HG03175 (cell line): ENCODE measurements around the gene DDIAS.
"Not testable (repeated sequence)": the region's sequence is repeated elsewhere in the genome, so short reads cannot be mapped to it uniquely, and the experiment has no call there.

ENCODE experiments used
- ATAC-seq: cut with Tn5 transposase; IDR thresholded peaks from one replicate; pipeline ENCODE4 v1.9.1; 2021; ENCODE audit warnings: mild to moderate bottlenecking, moderate library complexity; ENCODE audit not compliant: unreplicated experiment

DDIAS gene

GRCh38 chr11:82901165-82901921 is at the start of gene DDIAS:
TSS of gene DDIAS (plus strand) at chr11:82901736. CDS start at chr11:82914739, 13,003 bp downstream.
- ATAC-seq, result peak; percentile 69

- ATAC-seq, result no peak
Measured at GRCh38 chr11:82854242-82854641, 47.3 kb upstream of the DDIAS start.

- ATAC-seq, result not testable (repeated sequence)
Measured at GRCh38 chr11:82854916-82855315, 46.6 kb upstream of the DDIAS start.

GRCh38 chr11:82855616-82856015 is 45.9 kb upstream of the DDIAS start:
- no peak for ATAC-seq

GRCh38 chr11:82857145-82857544 is 44.4 kb upstream of the DDIAS start:
- ATAC-seq, result no peak

- ATAC-seq, result no peak
Measured at GRCh38 chr11:82858133-82858532, 43.4 kb upstream of the DDIAS start.

- ATAC-seq, result no peak
Measured at GRCh38 chr11:82858556-82859091, 42.9 kb upstream of the DDIAS start.

- ATAC-seq, result no peak
Measured at GRCh38 chr11:82859750-82860149, 41.8 kb upstream of the DDIAS start.

- no peak for ATAC-seq
Measured at GRCh38 chr11:82862379-82862778, 39.2 kb upstream of the DDIAS start.

GRCh38 chr11:82863209-82863608 is 38.3 kb upstream of the DDIAS start:
- ATAC-seq, result no peak

- no peak for ATAC-seq
Measured at GRCh38 chr11:82864268-82864667, 37.3 kb upstream of the DDIAS start.

- ATAC-seq, result no peak
Measured at GRCh38 chr11:82865841-82866240, 35.7 kb upstream of the DDIAS start.

GRCh38 chr11:82867495-82868082 is 33.9 kb upstream of the DDIAS start:
- ATAC-seq, result peak; percentile 56

GRCh38 chr11:82869657-82870056 is 31.9 kb upstream of the DDIAS start:
- ATAC-seq, result no peak

GRCh38 chr11:82871646-82872045 is 29.9 kb upstream of the DDIAS start:
- ATAC-seq, result no peak

GRCh38 chr11:82872377-82873150 is 29.0 kb upstream of the DDIAS start:
- ATAC-seq, result no peak

- ATAC-seq, result no peak
Measured at GRCh38 chr11:82873919-82874333, 27.6 kb upstream of the DDIAS start.

- ATAC-seq, result no peak
Measured at GRCh38 chr11:82874646-82875523, 26.7 kb upstream of the DDIAS start.

GRCh38 chr11:82883853-82884252 is 17.7 kb upstream of the DDIAS start:
- no peak for ATAC-seq

- no peak for ATAC-seq
Measured at GRCh38 chr11:82889133-82890001, 12.2 kb upstream of the DDIAS start.
